Measurements from ENCODE around the gene DGKB.

Gene DGKB

DNA sequence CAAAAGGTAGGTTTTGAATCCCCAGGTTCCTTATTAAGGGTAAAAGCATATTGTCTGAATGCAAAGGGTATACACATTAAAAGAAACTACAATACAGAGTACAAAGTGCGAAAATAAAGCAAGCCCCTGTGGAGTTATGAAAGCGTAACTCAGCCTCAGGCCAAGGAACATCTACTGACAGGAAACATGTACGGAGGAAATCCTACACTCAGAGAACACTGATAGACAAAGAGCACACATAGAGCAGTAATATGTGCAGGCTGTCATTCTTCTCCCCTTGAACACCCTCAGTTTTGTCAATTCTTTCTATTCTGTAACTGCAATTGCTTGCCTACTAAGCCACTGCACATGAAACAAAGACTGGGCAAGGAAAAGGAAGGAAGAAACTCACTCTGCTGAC is 150.2 kb downstream of the DGKB start:
- no peak for DNase-seq

DNA sequence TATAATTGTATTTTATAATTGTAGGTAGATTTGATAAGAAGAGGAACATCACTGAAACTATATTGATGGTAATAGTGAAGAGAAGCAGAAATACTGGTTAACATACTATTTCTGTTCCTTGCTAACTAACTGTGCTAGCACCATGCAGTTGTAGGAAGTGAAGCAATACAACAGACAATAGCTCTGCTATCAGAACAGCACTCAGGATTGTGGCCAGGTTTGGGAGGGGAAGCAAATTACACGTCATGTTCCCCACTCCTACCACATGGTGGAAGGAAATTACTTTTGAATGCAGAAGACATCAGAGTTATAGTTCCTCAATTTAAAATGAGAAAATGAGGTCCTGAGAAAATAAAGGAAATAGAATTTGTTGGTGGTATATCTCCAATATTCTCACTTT is 151.1 kb downstream of the DGKB start:
- DNase-seq: no peak

DNA sequence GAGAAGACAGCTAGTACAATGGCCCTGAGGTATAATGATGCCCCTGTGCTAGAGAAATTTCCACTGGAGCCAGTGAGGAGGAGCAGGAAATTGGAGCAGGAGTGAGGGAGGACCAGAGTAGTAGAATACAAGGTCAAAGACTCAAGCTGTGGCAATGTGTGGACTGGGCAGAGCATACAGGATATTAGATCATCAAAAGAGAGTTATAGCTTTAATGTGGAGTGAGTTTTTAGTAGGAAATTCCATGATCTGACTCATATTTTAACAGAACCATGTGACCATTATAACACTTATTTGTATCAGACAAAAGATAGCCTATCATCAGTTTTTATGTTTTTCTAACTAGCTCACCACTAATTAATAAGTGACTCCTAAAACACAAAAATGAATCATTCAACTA is 154.1 kb downstream of the DGKB start:
- no peak for DNase-seq

DNA sequence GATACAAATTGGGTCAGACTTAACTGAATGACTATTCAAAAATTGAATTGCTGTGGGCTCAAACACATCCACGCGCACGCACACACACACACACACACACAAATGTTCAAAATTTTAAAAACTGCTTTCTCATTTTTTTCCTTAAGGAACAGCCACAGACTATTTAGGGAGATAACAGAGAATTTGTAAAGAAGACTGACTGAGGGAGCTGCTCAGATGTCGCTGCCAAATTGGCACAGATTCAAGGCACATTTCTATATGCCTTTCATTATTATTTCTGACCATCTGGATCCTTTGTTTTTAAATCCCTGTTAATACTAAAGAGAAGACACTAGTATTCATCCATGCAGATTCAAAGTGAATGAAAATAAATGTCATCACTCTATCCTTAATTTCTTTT is 154.8 kb downstream of the DGKB start:
- no peak for DNase-seq

DNA sequence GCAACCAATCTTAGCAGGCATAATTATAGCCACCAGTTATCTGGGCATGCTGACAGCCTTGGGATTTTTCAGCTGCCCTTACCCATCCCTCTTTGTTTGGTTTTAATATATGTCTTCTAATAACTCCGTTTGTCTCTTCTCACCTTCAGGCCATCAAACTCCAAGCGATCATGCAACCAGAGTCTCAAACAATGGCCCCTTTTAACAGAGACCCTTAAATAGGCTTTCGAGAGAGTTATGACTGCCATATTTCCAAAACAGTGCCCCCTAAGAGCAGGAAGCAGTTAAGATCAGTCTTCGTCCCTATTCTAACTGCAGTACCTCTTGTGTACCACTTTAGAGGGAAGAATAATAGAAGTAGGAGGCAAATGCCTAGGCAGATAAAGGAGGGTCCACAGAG is 157.5 kb downstream of the DGKB start:
- no peak for DNase-seq

DNA sequence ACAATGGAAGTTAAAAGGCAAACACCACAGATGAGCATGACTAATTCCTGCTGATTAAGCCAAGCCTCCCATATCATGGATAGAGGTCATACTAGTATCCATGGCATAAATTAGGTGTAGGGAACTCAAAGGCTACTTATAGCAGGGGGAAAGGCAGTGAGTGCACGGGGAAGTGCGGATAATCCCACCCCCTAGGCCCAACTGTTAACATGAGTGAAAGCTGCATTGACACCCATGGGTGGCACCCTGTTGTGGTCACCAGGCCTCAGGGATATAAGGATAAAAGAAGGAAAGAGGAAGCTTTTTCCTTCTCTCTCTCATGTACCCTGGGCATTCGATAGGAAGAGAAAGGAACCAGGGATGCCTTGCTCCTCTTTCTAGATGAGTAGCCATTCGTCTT is 161.9 kb downstream of the DGKB start:
- no peak for DNase-seq

DNA sequence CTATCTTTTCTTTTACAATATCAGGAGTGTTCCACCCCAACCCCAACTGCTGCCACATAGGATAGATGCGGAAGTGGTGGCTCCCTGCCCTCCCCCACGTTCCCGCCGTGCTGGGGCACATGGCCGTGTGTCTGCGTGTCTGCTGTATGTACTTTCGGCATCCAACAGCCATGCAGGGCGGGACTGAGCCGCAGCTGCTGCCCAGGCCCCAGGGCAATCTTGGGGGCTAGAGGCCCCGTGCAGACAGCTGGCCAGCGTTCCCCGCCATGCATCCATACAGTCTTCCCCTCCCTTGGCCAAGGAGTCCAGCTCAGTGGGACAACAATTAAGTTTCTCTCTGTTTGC is 162.7 kb downstream of the DGKB start:
- no peak for DNase-seq

DNA sequence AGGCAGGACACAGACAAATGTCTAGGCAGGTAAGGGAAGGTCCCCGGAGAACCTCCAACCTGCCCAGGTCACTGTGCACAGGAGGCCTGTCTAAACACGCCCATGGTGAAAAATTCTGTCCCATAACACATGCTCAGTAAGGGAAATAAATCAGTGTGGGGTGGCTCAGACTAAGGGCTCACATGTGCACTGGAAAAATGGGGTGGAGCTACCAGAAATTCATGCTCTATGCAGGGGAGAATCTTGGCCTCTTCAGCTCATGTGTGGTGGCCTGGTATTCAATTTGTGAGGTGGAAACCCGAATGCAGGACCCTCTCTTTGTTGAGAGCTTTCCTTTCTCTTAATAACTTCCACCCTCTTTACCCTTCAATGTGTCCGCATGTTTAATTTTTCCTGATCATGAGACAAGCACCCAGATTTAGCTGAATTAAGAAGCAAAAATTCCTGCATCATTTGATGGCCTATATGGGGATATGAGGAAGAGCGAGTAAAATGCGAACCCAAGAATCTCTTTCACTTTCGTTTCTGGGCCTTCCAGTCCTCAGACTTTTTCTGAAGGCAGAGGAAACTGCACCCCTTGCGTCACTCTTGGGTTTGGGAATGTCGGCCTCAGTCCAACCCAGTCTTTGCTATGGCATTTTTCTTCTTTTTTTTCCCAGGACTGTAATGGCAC is 163.2 kb downstream of the DGKB start:
- DNase-seq: no peak

DNA sequence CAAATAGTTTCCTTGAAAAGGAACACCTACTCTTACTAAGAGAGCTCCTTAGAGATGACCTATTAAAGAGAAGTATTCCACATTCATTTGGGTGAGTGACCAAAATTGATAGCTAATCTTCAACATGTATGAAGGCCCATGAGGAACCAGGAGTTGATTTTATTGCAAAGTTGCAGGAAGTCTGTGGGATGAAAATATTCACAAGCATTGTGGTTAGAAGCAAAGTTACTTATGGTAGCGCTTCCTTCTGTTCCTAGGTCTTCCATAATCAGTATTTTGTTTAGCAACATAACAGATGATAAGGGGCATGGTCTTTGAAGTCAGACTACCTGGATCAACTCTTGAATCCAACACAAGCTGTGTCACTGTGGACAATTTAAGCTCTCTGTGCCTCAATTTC is 164.5 kb downstream of the DGKB start:
- DNase-seq: no peak

DNA sequence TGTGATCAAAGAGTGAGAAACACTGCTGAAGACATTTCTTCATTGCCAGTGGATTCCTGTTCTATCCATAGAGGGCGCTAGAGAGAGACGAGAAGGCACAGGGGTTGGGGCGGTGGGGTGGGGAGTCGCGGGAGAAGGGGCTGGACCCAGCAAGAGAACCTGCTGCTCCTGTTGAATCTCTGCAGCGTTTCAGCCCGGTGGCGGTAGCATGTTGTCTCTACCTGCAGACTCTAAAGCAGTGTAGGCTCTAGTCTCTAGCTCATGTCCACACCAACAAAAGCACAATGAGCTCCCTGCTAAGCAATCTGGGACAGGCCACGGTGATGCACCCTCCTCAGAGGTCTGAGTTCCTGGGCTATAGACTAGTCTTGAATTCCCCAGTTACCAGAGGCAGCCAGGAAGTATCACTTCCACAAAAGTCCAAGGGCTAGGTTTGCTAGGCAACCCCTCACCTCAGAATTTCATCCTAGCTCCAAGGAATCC is 167.7 kb downstream of the DGKB start:
- DNase-seq: no peak

DNA sequence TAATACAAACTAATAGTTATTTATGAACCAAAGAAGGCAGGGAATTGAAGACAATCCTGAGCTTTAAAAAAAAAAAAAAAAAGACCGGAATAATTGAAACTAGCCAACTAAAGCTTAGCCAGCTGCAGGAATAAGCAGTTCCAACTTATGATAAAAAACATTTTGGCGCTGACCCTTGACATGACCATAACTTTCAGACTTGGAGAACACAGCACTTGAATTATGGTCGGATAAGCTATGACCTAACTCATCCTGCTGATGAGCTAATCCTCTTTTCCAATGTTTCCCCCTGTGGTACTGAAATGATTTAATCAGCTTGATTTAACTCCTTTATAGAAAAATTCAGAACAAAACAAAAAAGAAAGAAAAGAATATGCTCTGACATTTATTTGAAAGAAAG is 181.8 kb downstream of the DGKB start:
- DNase-seq: no peak

DNA sequence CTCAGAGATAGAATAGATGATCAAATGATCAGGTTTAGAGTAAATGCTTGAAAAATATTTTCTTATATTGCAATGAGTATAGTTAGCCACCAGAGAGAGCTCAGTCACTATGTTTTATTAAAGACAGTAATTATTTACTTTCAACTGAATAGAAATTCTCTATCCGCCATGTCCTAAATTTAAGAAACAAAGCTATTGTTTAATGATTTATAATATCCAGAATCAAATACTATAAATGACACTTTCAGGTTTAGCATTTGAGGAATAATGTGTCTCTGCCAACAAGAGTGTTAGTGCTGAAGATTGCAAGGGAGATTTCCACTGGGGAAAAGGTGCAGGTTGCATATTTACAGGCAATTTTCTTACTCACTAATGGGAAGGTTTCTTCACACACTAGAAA is 184.7 kb downstream of the DGKB start:
- peak in 1 of 3 donors; percentile 2 for DNase-seq

DNA sequence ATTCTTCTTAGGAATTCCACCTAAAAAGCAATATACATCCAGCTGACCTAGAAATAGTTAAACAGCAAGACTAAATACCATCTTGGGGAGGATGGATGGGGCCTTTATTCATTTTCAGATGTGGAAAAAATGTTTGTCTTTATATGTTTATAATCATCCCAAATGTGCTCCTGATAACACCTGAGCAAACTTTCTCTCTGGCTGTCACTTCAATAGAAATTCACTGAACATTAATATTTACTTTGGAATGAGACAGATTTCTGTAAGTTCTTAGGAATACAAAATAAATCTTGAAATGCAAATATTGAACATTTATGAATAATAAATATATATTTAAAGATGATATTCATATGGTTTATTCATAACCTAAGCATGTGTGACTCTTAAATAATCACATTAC is 185.4 kb downstream of the DGKB start:
- DNase-seq: no peak

DNA sequence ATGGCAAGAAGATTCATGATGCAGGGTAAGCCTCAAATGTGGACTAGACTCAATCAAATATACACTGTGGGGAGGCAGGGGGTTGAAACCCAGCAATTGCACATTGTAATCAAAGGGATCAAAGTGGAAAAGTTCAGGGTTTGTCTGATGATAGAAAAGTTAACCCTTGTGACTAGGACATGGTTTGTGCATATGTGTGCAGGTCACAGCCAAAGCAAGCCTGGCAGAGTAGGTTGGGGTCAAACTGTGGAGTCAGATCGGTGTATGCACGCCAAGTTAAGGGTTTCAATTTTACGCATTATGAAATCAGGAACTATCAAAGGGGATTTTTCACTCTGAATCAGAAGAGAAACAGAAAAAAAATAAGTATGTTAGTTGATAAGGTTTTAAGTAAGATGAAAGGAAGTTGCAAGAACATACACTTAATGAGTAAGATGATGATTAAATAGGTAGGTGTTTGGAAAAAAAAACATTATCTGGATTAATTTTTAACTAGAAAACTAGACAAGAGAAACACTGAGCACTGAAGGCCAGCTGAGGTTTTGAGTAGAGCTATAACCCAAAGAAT is 188.3 kb downstream of the DGKB start:
- DNase-seq: no peak

DNA sequence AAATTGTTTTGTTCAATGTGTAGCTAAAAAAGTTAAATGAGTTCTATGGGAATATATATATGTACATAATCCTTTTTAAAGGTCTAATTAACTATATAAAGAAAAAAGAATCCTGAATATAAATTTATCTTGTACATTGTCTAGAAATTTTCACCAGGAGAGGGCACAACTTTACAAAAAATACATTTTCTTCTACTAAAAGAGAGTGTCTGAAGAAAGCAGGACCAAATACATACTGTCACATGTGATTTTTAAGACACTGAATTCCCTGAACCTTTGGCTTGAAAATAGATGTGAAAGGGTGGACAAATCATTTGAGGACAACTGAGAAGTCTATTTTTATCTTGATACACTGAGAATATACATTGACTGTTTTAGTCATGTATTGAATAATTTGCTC is 204.3 kb downstream of the DGKB start:
- no peak for DNase-seq

DNA sequence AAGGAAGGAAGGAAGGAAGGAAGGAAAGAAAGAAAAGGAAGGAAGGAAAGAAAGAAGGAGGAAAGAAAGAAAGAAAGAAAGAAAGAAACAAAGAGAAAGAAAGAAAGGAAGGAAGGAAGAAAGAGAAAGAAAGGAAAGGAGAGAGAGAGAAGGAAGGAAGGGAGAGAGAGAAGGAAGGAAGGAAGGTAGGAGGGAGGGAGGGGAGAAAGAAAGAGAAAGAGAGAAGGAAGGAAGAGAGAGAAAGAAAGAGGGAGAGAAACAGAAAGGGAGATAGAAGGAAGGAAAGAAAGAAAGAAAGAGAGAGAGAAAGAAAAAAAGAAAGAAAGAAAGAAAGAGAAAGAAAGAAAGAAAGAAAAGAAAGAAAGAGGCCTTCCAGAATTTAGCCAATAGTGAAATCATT is 204.9 kb downstream of the DGKB start:
- no peak for DNase-seq

DNA sequence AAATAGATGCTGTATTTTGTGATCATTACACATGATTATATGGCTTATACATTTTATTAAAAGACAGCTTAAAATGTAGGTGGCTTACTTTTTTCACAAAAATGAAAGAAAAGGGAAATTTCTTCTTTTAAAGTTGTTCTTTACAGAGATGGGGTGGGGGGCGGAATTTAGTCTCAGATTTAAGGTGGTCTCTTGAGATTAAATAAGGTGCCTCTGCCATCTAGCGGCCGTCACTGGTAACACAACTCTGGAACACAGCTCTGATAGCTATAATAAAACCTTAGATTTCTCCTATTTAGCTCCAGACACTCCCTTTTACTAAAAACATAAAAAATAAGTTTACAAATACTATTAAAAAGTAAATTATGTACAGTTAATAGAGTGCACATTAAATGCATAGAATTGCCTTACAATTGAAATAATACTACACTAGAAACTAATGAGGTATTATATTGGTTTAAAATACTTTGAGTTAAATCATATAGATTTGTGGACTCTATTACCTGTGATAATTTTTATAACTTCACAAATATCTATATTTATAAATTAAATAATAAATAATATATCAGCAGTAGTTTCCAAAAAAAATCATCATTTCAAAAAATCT is 210.9 kb downstream of the DGKB start:
- DNase-seq: peak; percentile 35 to 58 (median 47)

DNA sequence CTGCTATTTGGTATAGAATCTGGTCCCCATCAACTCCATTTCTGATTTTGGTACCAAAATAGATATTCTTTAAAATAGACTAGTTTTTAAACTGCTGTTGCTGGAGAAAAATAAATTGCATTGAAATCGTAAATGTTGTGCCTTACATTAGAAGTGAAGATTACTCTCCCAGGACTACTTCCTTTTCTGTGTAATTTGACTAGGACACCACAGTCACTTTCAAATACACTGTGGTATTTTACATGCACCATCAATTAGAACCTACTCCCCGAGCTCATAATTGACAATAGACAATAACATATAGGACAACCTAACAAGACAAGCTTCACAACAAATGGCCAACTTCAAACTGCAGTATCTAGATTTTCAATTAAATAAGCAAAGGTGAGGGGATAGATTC is 211.5 kb downstream of the DGKB start:
- no peak for DNase-seq

DNA sequence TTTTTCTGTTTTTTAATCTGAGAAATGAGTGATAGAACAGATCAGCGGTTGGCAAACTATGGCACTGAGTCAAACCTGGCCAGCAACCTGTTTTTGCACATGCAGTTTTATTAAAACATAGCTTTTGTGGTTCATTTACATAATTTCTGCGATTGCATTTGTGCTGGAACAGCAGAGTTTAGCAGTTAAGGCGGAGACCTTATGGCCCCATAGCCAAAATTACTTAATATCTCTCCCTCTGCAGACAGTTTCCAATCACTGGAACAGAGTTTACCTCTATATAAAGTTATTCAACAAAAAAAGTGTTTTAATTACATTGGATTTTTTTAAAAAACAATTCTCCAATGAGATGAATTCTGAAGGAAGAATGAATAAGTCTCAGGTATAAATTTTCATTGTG is 212.1 kb downstream of the DGKB start:
- no peak for DNase-seq

DNA sequence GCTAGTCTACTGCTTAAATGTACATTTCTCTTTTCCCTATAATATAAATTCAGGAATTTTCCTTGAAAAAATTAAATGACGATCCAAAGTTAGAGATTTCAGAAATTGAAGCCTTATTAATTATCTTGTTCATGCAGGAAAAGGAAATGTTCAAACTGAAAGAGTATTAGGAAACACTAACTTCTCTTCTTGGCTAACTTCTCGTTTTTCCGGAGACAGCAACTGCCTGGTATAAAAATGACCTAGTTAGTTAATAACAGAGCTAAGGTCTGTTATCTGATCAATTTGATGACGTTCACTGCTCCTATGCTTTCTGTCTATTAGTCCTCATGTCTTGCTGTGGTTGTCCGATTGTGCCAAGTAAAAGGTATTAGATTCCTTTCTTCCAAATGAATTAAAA is 212.5 kb downstream of the DGKB start:
- DNase-seq: peak; percentile 12 to 52 (median 42)

DNA sequence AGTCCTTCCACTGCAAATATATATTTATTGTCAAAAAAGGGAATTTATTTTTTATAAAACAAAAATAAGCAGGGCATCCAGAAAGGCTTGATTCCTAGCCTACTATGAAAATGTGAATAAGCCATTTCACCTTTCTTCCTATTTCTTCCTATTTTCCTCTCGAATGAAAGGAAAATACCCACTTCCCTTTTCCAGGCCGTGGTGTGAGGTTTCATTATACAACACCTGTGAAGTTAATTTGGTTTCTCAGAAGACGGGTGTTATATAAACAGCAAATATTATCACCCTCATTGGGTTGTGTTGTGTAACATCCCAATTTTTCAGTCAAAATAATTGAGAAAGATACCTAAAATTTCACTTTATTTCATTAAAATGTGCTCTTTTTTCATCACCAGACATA is 214.3 kb downstream of the DGKB start:
- no peak for DNase-seq

DNA sequence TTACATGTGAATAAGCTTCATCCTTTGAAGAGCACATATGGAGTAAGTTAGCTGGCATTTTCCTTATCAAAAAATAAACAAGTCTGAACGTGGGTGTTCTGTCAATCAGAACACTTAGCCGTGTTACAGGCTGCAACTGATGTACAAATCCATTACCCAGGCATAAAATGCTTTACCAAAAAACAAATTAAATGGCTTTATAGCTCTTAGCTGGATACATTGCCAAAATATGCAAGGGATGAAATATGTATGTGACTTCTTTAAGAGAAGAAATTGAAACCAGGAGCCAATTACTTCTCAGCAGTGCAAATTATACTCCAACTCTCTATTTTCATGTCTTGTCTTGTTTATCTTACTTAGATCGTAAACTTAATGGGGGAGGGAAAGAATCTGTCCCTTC is 214.8 kb downstream of the DGKB start:
- DNase-seq: no peak

DNA sequence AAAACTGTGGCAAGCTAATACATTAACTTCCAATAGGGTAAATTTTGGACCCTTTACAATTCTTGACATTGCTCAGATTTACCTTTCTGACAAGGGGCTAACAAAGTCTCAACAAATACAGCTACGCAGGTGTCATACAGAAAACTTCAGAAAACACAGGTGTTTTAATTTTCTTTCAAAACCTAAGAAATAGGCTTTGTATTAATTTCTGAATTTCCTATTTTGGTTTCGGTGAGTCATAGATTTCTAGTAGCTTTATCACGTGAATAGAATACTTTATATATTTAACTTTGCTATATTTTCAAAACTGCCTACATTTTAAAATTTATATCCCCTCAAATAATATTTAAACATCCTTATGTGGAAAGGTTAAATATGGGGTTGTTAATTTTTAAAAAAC is 215.3 kb downstream of the DGKB start:
- no peak for DNase-seq

DNA sequence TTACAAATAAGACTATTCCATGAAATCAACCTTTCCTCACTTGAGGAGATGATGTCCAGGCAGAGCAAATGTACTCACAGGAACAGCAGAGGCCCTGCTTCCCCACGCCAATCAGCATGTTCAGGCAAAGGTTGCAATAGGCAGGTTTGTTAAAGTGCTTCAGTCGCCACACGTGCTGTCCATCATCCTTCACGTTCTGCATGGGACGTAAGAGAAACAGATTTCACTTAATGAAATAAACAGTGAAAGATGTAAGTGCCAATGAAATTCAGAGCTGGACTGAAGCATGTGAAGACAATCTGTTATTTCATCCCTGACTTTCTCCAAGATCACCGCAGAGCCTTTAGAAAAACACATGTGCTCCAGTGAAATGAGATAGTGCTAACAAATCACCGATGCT is 217.4 kb downstream of the DGKB start:
- no peak for DNase-seq

DNA sequence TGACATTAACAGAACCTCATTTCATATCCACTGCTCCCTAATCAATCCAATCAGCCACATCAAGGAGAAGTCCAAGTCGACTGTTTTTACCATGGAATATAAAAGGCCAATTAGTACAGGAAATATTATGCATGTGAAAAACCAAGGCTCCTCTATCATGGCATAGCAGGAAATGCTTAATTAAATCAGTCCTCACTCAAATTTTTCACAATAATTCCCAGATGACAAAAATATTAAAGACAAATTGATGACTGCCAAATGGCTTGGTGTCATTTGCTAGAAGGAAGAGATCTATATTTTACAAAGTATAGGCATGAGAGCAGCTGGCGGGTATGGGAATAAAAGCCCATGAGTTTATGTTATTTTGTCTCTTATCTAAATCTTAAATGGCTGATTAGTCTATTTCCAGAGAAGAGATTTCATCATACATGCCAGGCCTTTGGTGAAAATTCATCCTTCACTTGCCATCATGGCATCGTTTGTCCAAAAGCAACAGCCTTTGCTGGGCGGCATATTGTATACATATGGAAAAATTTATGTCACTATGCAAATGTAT is 219.6 kb downstream of the DGKB start:
- no peak for DNase-seq
